GM18520 (cell line): ENCODE data around the gene MATCAP1.
A peak's percentile ranks its signal among the peaks of the same experiment; 100 is the strongest.

Experiments
- ATAC-seq: cut with Tn5 transposase; IDR thresholded peaks from one replicate; pipeline ENCODE4 v1.9.1; 2021; ENCODE audit not compliant: unreplicated experiment

MATCAP1 gene

DNA sequence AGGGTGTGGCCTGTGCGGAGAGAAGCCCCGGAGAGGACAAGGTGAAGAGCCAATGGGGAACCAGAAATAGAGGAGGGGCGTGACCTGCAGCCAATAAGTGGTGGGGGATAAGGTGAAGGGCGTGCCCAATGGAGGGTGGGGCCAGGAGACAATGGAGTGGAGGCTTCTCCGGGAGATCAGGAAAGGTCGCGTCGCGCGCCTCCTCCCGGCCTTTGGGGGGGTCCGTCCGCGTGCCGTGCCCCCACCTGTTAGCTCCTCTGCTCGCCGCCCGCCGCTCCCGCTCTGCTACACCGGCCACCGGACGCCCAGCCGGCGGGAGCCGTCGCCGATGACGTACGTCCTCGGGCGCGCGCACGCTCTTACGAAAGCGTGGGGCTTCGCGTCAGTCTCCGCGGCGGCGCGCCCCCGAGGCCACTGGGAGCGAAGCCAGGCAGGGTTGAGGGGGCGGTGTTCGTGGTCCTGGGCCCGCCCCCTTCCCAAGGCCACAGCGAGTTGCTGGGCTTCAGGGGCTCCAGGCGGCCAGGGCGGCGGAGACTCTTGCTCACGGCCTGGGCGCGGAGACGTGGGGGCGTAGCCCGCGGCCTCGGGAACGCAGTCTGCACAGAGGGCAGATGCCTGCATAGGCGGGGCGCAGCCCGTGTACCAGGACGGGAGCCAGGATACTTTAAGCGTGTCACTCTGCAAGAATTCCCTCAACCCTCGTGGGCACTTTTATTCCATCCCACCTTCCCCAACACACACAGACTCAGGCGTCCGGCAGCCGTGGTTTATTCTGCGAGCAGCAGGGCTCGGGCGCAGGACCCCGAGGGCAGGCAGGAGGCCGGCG, at the start of gene MATCAP1:
TSS of gene MATCAP1 (minus strand) at position 337 of the 826 bp plus-strand sequence. CDS start 3,353 bp downstream, outside the sequence.
- peak; percentile 84 for ATAC-seq

DNA sequence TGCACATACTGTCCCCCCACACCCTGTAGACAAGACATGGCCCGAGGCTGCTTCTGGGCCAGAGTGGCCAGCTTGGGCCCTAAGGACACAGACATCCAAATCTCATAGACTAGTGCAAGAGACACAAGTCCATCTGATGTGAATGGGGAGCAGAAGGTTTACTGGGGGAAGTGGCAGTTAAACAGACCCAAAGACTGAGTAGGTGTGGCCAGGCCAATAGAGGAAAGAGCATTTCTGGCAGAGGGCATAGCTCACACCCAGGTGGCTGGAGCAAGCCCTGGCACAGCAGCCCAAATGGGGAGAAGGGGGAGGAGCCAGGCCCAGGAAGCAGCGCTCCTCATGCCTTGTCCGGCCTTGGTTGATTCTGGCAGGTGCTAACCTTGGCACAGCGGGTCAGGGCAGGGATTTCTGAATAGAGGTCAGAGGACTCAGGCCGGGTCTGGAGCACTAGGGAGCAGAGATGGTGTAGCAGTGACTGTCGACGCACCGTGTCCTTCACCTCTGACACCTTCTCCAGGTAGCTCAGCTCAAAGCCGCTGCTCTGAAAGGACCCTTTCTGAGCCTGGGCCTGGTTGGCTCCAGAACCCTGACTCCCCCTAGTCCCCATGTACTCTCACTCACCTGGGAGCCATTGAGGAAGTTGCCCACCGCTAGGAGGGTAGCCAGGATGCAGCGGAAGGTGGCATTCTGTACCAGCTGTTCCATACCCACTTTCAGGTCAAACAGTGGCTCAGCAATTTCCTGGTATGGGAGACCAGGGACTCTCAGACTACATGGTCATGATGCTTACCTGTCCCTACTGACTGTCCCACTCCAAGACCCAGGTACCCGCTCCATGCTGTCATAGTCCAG, 47.3 kb upstream of the MATCAP1 start:
- ATAC-seq: no peak

- ATAC-seq: no peak
Measured at GRCh38 chr16:67229906-67230808, 46.4 kb upstream of the MATCAP1 start.

DNA sequence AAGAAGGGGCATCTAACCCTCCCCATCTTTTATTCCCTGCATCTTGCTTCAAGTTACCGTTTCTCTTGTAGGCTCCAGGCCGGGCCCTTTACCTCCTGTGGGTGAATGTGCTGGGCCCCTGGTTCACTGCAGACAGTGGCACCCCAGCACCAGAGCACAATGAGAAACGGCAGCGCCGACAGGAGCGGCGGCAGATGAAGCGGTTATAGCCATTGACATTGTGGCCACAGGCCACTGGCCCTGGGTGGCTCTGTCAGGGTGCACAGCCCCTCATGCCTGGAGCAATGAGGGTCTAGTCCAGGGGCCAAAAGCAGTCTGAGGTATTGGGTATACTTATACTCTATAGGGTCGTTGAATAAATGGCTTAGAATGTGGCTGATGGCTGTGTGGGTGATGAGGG, 45.1 kb upstream of the MATCAP1 start:
- no peak for ATAC-seq

DNA sequence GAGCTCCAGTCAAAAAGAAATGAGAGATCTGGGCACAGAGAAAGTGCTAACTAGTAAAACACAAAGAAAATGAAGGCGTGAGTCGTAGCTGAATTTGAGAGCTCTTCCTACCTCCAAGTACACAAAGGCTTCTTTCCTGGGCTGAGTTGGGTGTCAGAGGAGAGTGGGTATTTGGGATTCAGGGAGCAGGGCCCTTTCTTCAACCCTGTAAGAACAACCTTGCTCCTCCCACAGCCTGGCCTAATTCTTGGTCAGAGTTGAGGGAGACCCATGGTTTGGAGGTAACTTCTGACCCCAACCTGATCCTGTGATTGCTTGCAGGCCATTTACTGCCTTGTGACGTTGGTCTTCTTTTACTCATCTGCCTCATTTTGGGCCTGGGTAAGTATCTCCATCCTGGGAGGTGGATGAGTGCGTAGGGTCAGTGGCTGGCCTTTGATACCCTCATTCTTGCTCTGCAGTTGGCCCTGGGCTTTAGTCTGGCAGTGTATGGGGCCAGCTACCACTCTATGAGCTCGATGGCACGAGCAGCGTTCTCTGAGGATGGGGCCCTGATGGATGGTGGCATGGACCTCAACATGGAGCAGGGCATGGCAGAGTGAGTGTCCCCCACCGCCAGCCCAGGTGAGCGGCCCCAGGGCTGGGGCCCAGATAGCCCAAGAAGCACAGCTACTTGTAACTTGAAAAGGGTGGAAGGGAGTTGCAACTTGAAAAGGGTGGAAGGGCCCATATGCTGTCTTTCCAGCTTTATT, 44.4 kb upstream of the MATCAP1 start:
- ATAC-seq: no peak

DNA sequence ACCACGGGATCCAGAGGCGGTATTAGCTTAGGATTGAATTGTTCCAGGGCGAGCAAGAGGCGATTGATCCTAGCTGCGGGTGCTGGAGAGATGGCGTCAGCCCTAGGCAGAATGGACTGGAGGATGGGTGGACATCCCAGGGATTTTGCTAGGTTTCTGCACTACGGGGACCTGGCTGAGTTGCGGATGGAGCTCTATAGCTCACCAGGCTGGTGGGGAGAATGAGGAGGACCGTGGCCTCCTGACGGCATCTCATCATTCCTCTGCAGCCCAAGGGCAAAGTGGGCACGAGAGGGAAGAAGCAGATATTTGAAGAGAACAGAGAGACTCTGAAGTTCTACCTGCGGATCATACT, 43.8 kb upstream of the MATCAP1 start:
- no peak for ATAC-seq

DNA sequence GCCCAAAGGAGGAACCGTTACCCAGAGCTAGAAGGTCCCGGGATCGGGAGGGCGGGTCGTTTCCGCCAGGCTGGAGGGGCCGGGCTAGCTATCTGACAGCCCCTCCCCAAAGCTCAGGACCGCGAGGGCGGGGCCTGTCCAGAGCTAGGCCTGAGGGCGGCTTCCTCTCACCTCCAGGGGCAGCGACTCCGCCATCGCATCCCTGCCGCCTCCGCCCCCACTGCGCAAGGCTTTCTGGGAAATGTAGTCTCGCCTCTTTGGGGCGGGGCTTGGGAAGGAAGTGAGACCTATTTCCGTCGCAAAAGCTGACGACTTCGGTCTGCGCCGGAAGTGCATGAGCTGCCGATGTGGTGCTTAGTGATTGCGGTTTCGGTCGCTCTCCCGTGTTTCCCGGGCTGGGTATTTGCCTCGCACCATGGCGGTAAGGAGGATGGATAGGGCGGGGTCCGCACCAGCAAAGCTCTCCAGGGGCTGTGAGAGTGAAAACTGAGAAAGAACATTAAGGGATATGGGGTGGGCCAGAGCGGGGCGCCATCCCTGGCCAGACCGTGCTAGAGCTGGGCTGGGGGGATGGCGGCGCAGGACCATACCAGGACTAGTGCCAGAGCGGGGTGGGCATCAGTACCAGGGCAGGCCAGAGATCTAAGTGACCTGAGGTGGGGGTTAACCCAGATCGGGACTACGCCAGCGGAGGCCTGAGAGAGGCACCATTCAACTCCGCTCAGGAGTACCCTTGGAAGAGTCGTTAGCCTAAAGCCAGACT, 43.2 kb upstream of the MATCAP1 start, which contains the start of gene TMEM208:
TSS of gene TMEM208 (plus strand) at position 327 of the 763 bp plus-strand sequence. CDS start at position 416, 89 bp downstream.
- peak; percentile 90 for ATAC-seq

- no peak for ATAC-seq
Measured at GRCh38 chr16:67226295-67226803, 42.6 kb upstream of the MATCAP1 start.

DNA sequence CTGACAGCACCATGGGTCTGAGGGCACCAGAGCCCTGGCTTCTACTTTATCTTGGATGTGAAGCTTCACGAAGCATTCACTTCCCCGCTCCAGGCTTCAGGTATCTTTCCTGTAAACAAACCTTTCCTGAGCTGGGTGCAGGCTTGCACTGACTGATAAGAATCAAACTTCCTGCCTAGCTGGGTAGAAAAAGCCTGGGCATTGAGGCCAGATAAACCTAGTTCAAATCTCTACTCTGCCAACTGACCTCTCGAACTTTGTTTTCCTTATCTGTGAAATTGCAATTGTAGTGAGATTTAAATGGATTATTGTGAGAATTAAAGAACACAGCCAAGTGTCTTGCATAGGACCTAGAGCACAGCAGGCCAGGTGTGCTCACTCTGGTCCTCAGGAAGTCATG, 40.2 kb upstream of the MATCAP1 start:
- no peak for ATAC-seq

GRCh38 chr16:67216612-67217490, 33.1 kb upstream of the MATCAP1 start:
- no peak for ATAC-seq

- ATAC-seq: no peak
Measured at GRCh38 chr16:67215706-67216105, 31.9 kb upstream of the MATCAP1 start.

GRCh38 chr16:67213197-67214019, 29.6 kb upstream of the MATCAP1 start:
- ATAC-seq: no peak

DNA sequence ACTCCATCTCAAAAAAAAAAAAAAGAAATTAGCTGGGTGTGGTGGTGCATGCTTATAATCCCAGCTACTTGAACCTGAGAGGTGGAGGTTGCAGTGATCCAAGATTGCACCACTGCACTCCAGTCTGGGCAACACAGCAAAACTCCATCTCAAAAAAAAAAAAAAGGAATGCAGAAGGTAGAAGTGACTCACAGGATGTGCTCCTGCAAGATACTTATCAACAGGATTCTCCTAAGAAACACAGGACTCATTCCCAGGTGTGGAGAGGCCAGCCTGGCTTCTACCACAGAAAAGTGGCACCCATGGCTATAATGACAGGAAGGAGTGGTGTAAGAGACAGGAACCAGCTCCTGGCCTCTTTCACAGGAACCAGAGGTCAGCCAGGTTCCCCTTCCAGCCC, 29.0 kb upstream of the MATCAP1 start:
- ATAC-seq: no peak

- no peak for ATAC-seq
Measured at GRCh38 chr16:67211674-67212073, 27.9 kb upstream of the MATCAP1 start.

DNA sequence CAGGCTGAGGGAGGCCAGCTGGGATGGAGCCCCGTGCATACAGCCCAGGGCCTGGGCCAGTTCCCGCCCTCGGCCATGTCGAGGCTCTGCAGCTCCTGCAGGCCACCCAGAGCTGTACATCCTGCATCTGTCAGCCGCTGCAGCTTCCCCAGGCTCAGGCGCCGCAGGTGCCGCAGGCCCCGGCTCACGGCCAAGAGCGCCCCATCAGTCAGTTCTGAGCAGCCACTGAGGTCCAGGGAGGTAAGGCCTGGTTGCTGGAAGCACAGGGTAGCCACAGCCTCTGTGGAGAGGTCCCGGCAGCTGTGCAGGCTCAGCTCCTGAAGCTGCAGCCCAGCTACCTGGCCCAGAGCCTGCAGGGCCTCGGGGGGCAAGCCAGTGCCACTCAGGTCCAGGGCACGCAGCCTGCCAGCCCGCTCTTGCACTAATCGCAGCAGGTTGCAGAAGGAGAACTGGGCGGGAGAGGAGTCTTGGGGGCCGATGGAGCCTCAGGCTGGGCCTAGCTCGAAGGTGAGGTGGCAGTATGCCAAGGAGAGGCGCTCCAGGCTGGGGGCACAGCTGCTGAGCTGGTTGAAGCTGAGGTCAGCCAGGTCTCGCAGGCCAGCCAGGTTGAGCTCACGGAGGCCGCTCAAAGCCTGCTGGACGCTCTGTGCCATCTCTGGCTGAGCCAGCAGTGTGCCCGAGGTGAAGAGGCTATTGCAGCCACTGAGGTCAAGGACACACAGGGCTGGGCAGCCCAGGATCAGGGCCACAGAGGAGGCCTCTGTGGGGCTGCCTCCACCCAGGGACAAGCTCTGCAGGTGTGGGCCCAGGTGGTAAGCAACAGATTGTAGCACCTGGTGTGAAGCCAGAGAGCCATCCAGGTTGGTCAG, 26.5 kb upstream of the MATCAP1 start:
- no peak for ATAC-seq

GRCh38 chr16:67209565-67209964, 25.8 kb upstream of the MATCAP1 start:
- no peak for ATAC-seq
